HG03175 (cell line): ENCODE results near the gene STMP1.

Source experiments
- ATAC-seq: cut with Tn5 transposase; IDR thresholded peaks from one replicate; pipeline ENCODE4 v1.9.1; 2021; ENCODE audit warnings: mild to moderate bottlenecking, moderate library complexity; ENCODE audit not compliant: unreplicated experiment

The STMP1 gene

DNA sequence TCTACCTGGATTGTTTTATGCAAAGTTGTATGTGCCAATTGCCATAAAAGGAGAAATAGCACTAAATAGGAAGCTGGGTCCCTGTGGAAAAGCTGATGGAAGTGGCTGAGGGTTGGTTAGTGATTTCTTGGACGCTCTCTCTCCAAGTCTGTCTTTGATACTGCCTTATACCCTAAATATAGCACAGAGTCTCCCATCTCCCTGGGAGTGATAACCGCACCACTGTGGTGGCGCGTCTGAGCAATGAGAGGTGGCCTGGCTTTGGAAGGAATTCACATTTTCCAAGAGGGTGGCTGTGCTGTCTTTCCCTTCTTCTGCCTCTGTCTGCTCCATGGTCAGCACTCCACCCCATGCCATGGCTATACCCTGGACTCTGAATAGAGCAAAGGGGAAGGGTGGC, 31.2 kb downstream of the STMP1 start:
- ATAC-seq: no peak

DNA sequence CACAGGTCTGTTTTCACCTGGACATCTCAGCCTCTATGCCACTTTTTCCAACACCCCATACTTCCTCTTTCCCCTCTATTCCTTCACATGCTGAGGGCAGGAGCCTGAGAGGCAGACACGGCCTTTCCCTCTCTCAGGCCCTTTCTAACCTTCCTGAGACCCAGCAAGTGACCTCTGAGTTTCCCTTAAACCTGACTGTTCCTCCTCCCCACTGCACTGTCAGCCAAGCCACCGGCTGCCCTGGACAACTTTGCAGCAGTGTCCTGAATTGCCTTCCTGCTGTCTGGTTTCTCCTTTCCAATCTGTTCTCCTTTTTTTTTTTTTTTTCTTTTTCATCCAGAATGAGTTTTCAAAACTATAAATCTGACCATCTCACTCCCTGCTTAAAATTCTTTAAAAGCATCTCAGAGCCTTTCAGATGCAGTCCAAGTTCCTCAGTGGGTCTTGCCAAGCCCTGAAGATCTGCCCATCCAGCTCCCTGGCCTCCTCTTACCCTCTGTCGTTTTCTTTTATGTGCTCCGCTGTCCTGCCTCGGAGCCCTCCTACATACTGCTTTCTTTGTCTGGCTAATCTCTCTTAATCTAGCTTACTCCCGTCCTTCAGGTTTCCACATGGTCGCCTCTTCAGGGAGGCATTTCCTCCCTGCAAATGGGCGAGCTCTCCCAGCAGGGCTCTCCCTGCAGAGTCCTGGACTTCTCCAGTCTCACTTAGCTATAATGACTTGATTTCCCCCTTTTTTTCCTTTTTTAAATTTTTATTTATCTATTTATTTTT, 35.1 kb downstream of the STMP1 start:
- ATAC-seq: no peak

DNA sequence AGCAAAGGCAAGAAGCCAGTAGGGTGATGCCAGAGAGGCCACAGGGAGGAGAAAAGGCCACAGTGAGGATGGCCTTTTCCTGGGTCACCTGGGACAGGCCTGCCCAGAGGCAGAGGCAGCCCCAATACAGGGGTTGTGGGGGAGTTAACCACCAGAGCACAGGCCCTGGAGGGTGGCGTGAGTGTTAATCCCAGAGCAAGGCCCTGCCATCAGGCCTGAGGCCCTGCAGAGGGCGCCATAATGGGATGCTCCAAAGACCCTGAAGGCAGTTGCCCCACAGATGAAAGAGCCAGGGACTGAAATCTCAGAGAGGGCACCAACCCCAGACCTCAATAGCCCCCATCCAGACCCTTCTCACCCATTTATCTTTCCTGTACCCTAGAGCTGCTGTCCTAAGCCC, 41.8 kb downstream of the STMP1 start:
- ATAC-seq: no peak

DNA sequence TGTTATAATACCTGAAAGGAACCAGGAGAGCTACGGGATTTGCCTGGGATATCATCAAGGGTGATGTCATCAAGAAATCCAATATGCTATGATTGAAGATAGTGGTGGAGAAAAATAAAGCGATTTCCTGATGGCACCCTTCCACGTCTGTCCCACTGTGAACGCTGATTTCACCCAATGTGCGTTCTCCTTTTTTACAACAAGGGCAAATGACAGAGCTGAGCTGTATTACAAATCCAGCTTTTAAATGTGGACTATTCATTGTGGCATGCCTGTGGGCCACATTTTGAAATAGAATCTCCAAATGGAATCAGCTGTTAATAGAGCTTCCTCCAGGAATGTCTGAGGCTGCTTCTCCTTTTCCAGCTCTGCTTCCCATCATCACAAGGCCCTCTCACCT, 42.4 kb downstream of the STMP1 start:
- ATAC-seq: no peak

DNA sequence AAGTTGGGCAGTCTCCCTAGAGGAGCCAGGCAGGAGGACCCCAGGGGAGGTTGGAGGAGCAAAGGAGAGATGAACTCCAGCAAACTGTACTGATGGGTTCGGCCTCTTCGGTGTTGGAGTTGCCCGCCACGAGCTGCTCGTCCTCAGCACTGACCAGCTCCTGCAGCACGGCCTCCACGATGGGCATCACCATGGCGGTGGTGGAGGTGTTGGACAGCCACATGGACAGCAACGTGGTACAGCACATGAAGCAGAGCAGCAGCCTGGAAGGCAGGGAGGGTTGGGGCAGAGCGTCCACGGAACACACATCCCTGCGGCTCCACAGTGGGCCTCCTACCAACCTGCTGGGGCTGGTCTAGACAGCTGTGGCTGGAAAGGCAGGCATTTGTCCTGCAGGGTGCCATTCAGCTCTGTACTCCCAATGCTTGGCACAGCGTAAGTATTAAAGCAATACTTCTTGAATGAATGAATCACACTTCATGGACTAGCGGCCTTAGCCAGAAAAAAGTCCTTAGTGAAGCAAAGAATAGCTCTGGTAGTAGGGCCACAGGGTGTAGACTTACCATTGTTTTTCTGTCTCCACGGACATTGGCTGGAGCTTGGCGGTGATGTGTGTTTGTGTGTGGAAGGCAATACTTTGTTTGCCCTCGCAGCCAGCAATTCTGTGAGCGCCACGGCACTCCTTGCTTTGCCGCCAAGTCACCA, 43.9 kb downstream of the STMP1 start:
- no peak for ATAC-seq

DNA sequence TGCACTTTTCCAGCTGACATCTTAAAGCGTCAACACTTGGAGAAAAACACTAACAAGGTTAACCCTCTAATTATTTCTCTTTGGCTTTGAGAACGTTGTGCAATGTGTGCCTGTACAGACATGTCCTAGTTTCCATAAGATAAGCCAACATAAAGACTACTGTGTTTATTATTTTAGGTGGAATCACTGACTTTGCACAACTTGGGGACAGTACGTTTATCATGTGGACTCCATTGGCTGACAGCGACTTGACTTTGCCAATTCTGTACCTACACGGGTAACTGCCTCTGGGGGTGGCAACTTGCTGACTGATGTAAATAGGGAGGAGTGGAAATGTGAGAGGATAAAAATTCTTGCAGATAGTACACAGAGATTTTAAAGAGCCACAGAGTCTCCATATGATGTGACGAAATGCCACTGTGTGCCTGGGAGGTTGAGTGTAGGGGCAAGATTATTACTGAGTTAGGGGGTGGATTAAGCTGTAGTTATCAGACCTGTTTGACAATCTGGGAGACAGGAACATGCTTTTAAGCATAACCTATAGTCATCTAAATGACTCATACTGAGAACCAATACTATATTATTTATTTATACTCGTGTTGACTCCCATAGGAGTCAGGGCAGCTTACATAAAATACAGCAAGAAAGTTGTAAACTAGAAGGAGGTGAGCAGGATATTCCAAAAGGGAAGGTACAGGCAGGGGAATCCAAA, 44.7 kb downstream of the STMP1 start:
- no peak for ATAC-seq

DNA sequence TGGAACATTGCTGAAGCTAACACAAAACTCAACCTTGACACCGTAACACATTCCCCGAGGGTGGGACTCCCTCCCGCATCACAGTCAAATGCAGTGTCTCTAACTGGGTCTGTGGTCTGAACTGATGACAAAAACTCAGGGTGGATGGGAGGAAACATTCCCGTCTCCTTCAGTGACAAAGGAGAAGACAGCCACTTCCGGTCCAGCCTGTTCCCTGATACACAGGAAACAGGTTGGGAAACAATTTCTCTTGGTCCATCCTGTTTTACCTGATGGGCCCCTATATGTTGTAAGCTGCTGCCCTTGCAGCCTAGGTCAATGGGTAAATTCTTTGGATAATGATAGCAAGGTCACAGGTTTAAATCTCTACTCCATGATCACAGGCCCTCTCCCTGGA, 45.3 kb downstream of the STMP1 start:
- ATAC-seq: no peak

DNA sequence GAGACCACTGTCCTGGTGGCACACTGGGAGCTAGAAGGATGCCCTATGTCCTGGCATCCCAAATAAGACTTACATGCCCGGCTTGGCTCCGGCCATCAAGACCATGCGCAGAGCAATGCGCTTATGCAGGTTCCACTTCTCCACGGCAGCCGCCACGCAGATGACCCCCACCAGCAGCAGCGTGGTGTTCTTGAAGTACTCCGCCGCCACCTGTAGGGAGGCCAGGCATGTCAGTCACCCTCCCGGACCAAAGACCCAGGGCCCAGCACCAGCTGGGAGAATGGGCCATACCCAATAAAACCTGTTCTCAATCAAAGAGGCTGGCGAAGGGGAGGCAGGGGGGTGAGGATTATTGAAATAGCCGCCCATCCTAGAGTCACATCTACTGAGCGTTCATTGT, 45.7 kb downstream of the STMP1 start:
- ATAC-seq: no peak

DNA sequence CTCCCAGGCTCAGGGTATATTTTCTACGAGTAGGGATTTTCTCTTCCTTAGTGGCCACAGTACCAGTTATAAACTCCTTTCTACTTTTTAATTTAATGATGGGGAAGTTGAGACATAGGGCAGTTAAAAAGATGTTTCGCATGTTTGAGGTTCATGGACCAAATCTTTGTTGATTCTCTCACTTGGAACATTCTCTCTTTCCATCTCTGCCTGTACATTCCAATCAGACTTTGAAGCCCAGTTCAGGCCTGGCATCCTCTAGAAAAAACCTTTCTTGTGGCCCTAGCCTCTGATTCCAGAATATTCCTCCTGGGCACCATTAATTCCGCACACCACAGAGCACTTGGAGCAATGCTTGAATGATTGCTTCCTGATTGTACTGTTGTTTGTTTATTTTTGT, 47.2 kb downstream of the STMP1 start:
- ATAC-seq: no peak

DNA sequence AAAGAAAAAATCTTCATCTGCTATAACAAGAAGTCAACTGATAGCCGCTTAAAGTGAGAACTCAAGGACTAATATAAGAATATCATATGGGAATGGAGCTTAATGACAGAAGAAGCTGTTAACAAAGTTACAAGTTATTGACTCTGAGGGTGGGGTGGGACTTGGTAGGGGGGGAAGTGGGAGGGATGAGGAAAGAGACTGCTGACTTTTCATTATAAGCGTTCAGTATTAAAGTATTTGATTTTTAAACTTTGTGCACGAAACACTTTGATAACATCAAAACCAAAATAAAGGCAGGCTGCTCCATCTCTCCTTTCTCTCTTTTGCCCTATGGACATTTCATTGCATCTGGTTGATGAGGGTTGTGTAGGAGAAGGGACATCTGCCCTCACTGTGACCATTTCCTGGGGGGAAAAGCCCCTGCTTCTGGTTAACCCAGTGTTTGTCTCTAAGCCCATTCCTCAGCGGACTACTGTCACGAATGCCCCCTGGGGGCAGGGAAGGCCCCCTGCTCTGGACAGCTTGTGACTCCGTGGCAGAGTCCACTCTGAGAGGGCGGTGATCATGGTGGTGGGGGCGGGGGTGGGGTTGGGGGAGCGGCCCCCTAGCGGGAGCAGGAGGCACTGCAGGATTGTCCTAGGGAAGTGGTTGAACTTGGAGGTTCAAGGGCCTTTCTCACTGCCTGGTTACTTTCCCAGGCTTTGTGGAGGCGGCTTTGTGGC, 48.3 kb downstream of the STMP1 start:
- no peak for ATAC-seq

DNA sequence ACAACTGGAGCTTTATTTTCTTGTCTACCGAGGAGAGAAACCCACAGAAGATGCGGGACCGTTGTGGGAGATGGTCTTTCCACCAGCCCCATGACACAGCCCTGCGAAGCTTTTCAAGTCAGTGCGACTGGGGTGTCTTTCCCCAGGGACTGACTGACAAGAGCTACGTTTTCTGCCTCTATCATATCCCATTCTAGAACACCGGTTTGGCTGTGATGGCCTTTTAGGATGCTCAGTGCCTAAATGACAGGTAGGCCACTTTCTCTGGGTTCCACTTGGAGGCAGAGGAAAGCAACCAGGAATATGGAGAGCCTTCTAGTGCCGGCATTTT, 48.8 kb downstream of the STMP1 start:
- no peak for ATAC-seq

DNA sequence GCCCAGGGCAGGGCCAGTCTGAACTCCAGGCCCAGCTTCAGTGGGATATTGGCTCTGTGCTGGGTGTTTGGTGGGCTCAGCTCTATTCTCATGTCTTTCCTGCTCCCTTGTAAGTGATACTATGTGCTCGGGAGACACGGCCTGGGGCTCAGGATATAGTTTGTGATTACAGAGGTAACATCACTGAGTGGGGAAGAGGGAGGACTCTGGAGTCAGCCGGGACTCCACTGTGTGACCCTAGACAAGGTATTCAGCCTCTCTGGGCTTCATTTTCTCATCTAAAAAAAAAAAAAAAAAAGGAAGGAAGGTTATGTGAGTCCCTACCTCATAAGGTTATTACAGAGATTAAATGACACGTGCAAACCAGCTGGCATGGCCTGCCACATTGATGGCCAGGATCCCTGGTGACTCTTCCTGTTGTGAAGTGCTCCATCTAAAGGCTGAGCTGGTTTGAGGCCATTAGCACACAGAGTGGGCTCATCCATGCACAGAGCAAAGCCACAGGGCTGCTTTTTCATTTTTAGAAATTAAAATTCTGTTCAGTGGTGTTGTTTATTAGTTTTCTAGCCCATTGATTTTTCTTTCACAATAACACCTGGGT, 50.0 kb downstream of the STMP1 start:
- no peak for ATAC-seq

DNA sequence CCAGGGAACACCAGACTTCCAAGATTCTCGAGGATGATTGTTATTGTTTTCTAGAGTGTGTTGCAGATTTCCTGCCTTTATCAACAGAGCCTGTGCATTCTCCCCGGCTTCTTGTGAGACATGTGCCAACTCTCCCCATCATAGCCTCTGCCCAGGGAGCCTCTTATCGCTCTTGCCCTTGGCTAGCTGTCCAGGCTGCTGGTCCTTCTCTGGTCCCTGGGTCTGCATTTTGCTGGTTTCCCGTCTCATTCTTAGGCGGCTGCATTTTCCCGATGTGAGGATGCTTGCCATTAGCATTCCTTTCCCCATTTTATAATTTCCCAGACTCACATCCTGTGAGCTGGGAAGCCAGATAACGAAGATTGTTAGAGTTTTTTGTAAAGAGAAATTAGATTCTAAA, 50.5 kb downstream of the STMP1 start:
- no peak for ATAC-seq

DNA sequence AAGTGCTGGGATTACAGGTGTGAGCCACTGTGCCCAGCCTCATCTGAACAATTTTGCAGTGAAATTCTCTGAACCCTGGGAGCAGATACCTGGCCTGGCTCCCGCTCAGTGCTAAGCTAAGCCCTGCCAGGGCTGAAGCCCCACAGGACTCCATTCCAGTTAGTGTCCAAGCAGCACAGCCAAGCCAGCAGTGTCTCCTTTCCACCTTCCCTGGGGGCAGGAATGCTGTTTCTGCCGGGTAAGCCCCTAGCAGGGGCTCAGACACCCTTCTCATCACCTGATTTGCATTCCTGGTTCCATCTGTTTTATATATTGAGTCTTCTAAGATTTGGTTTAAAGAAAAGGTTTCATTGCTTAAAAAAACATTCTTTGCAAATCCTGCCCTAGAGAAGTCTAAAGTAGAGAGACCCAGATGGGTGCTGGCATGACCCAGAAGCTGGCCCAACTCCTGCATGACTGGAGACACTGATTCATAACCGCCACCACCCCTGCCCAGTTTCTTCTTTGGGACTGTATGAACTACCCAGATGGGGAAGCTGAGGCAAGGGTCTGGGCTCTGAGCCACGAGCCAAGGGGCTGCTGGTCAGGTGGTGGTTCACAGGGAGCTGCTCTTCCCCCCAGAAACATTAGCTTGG, 51.6 kb downstream of the STMP1 start:
- no peak for ATAC-seq

DNA sequence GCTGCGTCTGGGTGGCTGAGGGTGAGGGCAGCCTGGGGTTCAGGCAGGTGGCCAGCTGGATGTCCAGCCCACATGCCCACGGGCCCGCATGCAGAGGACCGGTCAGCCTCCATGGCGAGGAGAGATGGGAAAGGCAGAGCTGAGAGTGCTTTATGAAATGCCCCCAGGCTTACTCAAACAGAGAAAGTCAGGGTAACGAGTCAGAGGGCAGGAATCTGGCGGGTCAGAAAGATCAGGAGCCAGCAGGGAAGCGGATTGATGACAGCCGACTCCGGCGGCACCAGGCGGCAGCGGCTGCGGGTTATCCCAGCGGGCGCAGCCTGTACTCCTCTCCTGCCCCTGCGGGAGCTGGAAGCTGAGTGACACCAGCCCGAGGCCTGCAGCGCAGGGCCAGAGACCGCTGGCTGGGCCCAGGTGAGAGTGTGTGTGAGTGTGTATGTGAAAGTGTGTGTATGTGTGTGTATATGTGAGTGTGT, 52.3 kb downstream of the STMP1 start:
- ATAC-seq: no peak

DNA sequence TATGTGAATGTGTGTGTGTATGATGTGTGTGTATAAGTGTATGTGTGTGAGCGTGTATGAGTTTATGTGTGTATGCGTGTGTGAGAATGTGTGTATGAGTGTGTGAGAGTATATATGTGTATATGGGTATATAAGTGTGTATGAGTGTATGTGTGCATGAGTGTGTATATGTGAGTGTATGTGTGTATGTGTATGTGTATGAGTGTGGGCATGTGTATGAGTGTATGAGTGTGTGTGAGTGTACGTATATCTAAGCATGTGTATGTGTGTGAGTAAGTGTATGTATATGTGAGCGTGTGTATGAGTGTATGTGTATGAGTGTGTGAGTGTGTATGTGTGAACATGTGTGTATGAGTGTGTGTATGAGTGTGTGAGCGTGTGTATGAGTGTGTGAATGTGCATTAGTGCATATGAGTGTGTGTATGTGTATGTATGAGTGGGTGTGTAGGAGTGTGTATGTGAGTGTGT, 52.8 kb downstream of the STMP1 start:
- ATAC-seq: no peak

DNA sequence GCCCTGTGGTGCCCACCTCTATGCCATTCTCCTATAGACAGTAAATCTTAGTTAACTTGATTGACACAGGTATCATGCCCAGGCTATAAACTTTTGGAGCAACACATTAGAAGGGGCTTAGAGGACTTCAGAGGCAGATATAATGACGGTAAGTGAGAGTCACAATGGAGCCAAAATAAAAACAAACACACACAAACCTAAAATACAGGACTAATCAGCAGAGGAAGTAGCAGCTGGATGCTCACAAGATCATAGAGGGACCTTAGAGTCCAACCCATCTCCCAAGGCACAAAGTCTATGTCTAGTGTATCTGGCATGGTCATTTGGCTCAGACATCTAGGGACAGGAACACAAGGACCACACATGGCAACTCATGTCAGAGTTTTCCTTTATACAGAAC, 53.4 kb downstream of the STMP1 start:
- no peak for ATAC-seq

DNA sequence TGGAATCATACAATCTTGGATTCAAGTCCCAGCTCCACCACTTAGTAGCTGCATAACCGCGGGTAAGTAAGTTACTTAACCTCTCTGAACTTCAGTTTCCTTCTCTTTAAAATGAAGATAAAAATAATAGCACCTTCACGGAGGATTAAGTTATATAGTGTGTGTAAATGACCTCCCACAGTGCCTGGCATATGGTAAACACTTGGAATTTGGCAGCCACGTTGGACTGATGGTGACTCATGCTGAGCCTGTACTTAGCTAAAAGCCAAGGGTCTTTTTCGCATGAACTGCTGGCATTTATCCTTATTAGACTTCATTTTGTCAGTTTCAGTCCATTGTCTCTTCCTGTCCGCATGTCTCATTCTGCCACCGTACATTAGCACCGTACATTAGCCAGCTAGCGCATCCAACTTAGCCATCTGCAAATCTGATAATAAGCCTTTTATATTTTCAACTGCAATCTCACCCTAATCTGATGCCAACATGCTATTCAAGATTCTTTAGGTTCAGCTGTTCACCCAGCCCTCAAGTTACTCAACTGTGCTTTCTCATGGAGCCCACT, 54.4 kb downstream of the STMP1 start:
- no peak for ATAC-seq

DNA sequence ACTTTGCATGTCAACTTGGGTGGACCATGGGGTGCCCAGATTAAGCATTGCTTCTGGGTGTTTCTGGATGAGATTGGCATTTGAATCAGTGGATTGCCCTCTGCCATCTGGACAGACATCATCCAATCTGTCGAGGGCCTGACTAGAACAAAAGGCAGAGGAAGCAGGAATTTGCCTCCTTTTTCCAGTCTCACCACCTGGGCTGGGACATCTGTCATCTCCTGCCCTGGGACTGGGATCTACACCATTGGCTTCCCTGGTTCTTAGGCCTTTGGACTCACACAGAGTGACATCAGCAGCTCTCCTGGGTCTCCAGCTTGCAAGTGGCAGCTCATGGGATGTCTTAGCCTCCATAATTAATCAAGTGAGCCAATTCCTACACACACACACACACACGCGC, 55.4 kb downstream of the STMP1 start:
- ATAC-seq: no peak

DNA sequence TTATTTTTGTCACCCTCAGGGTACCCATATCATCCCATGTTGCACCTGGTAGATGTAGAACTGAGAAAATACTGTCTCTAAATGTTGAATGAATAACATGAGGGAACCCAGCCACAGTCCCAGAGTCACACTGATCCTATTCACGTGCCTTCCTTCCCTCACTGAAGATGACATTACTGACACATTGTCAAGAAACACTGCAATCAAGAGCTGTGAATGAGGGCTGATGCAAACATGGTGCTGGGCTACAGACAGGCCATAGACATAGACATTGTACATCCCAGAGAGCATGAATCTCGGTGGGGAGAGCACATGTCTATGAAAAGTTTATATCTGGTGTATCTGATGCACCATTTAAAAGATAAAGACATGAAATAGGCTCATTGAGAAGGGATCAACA, 55.9 kb downstream of the STMP1 start:
- ATAC-seq: no peak
